Osteocyte (in vitro differentiated cells): ENCODE measurements around the gene CNTN5. TPM values are rescaled to one million over a fixed set of nuclear protein-coding genes. Genes with fewer than 3 reads are reported as not detected.
"Not testable (repeated sequence)": the region's sequence is repeated elsewhere in the genome, so short reads cannot be mapped to it uniquely, and the experiment has no call there.

Source experiments
- DNase-seq: peaks from one replicate; pipeline ENCODE4 v3.0.0; 2021; ENCODE audit warnings: mixed read lengths; ENCODE audit not compliant: unreplicated experiment; ENCODE audit errors: extremely low spot score
- H3K27ac Mint-ChIP-seq: one replicate; pipeline ENCODE4 v1.8.0; 2021; ENCODE audit warnings: mild to moderate bottlenecking, mixed read lengths; ENCODE audit not compliant: unreplicated experiment
- H3K27me3 Mint-ChIP-seq: one replicate; pipeline ENCODE4 v1.8.0; 2021; ENCODE audit warnings: mixed read lengths; ENCODE audit not compliant: unreplicated experiment
- H3K36me3 Mint-ChIP-seq: one replicate; pipeline ENCODE4 v1.8.0; 2021; ENCODE audit warnings: mixed read lengths; ENCODE audit not compliant: unreplicated experiment
- H3K4me1 Mint-ChIP-seq: one replicate; pipeline ENCODE4 v1.8.0; 2021; ENCODE audit warnings: mixed read lengths; ENCODE audit not compliant: unreplicated experiment
- H3K4me3 Mint-ChIP-seq: one replicate; pipeline ENCODE4 v1.8.0; 2021; ENCODE audit warnings: mild to moderate bottlenecking, moderate library complexity, mixed read lengths; ENCODE audit not compliant: unreplicated experiment
- H3K9me3 Mint-ChIP-seq: one replicate; pipeline ENCODE4 v1.8.0; 2021; ENCODE audit warnings: mixed read lengths; ENCODE audit not compliant: unreplicated experiment
- CTCF ChIP-seq: fragments of 200-600 bp; sonication (generic); IDR thresholded peaks from 2 replicates; pipeline ENCODE4 v1.5.0; 2021; ENCODE audit warnings: antibody characterized with exemption, mild to moderate bottlenecking, moderate library complexity
- total RNA-seq: library from RNA; stranded (reverse); gene quantifications from 2 replicates; pipeline ENCODE4 v1.2.1, GENCODE V29; 2021

CNTN5 gene
- total RNA-seq, 1 donor from 2014 or later, result 0.30 TPM

DNA sequence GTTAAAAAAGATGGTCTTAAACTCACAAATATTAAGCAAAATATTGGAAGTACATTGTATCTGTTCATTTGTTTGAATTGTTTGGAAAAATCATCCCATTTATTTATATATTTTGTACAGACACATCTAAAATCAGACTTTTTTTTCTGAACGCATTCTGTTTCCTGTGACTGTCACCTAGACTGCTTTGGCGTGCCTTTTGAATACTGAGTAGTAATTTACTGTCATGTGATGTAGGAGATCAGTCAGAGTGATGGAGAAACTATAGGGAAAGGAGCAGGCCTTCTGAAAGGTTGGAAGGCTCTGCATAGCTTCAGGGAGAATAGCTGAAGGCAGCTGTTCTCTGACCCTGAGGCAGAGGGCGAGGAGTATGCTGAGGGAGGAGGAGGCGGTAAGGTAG lies 1214.3 kb downstream of the CNTN5 start:
- H3K27me3 Mint-ChIP-seq, result peaks cover 3% of the 10 kb centered on the region
- no peak overlapping the region for H3K4me3 Mint-ChIP-seq
- TF ChIP-seq CTCF, result no peak
- no peaks in the 10 kb centered on the region for H3K36me3 Mint-ChIP-seq
- H3K27ac Mint-ChIP-seq, result no peak overlapping the region
- no peaks in the 10 kb centered on the region for H3K4me1 Mint-ChIP-seq
- DNase-seq, result no peak
- H3K9me3 Mint-ChIP-seq, result no peaks in the 10 kb centered on the region

DNA sequence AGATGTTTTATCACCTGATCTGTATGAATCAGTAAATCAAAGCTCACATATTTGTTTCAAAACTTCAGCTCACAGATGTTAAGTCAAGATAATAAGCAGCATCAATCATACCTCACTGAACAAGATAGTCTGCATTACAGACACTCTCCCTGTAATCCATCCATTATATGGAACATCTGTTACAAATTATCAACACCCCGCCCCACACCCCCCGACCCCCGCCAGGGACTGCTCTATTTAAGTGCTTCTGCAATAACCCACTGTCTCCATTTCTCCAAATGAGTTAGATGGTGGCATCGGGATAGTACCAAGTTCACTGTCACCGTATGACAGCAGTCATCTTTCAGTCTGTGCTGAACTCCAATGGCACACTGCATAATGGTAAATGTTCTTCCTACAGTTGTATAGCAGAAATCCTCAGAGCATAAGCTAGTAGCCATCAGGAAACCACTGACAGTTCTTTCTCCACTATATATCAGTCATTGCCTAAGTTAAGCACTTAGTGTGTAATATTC lies 1219.3 kb downstream of the CNTN5 start:
- H3K9me3 Mint-ChIP-seq, result no peaks in the 10 kb centered on the region
- no peak for DNase-seq
- peaks cover 3% of the 10 kb centered on the region for H3K27me3 Mint-ChIP-seq
- H3K27ac Mint-ChIP-seq, result no peak overlapping the region
- H3K4me1 Mint-ChIP-seq, result no peaks in the 10 kb centered on the region
- no peak for TF ChIP-seq CTCF
- H3K36me3 Mint-ChIP-seq, result no peaks in the 10 kb centered on the region
- H3K4me3 Mint-ChIP-seq, result no peak overlapping the region

- DNase-seq, result no peak
- no peaks in the 10 kb centered on the region for H3K9me3 Mint-ChIP-seq
- H3K27me3 Mint-ChIP-seq, result no peaks in the 10 kb centered on the region
- no peaks in the 10 kb centered on the region for H3K4me1 Mint-ChIP-seq
- no peak for TF ChIP-seq CTCF
- H3K27ac Mint-ChIP-seq, result no peak overlapping the region
- H3K36me3 Mint-ChIP-seq, result no peaks in the 10 kb centered on the region
- no peak overlapping the region for H3K4me3 Mint-ChIP-seq
Observed at GRCh38 chr11:100247704-100248103, 1227.0 kb downstream of the CNTN5 start.

DNA sequence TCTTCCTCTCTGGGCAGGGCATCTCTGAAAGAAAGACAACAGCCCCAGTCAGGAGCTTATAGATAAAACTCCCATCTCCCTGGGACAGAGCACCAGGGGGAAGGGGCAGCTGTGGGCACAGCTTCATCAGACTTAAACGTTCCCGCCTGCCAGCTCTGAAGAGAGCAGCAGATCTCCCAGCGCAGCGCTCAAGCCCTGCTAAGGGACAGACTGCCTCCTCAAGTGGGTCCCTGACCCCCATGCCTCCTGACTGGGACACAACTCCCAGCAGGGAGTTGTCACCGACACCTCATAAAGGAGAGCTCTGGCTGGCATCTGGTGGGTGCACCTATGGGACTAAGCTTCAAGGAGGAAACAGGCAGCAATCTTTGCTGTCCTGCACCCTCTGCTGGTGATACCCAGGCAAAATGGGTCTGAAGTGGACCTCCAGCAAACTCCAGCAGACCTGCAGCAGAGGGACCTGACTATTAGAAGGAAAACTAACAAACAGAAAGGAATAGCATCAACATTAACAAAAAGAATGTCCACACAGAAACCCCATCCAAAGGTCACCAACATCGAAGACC lies 1236.6 kb downstream of the CNTN5 start:
- not testable (repeated sequence) for H3K4me3 Mint-ChIP-seq, H3K27ac Mint-ChIP-seq

DNA sequence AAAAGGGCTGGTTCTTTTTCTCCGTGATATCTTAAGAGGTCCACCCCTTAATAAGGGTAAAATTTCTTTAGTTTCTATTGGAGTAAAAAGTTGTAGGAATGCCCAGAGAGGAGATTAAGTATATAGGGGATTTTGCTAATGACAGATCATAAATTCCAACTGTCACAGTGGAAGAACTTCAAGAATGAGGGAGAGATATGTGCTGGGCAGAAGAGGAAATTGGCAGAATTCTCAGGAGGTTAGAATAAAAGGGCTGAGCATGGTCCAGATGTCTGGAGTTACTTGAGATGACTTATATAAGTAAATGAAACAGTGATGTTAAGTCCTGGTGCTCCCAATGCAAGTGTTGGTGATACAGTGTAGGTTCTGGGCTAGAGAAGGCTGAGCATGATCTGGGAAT lies 1248.8 kb downstream of the CNTN5 start:
- Mint-ChIP-seq H3K4me1 (no peaks in the 10 kb centered on the region), H3K4me3 (no peak overlapping the region), H3K27me3 (no peaks in the 10 kb centered on the region), H3K9me3 (peaks cover 7% of the 10 kb centered on the region), H3K36me3 (no peaks in the 10 kb centered on the region), H3K27ac (no peak overlapping the region)
- DNase-seq, result no peak
- TF ChIP-seq CTCF, result no peak

More for the DNA sequence above, 1236.6 kb downstream of the CNTN5 start:
- H3K4me1 Mint-ChIP-seq, H3K36me3 Mint-ChIP-seq, H3K27me3 Mint-ChIP-seq, DNase-seq, H3K9me3 Mint-ChIP-seq: not testable (repeated sequence)
